ENCODE data around the gene STING1.
A peak's percentile ranks its signal among the peaks of the same experiment; 100 is the strongest.
"Not testable (repeated sequence)": the region's sequence is repeated elsewhere in the genome, so short reads cannot be mapped to it uniquely, and the experiment has no call there.

The STING1 gene

DNA sequence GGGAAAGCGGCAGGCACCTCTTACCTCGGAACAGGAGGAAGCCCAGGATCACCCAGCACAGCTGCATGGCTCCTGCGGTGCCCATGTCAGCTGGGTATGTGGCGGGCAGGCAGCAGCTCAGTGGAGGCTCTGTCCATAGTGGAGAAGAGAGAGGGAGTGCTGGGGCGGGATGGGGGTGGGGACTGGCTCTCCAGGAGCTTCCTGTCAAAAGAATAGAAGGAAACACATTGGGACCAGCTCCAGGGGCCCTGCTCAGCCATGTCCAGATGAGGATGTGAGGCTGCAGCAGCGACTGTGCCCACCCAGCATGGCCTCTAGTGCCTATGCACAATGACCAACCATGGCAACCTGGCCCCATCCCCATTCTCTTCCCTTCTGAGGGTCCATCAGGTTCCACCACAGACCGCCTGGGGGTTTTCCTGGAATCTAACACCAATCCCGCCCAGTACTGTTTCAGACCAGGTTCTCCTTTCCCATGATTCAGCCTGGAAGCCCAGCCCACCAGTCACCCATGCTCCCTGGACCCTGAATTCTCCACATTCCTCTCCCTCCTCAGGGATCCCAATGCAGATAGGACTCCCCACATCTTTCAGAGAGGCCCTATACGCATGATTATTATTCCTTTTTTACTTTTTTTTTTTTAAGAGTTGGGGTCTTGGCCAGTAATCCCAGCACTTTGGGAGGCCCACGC is 19.8 kb downstream of the STING1 start, which contains the start of gene ECSCR:
Gene ECSCR, minus strand, starts transcription at position 158 of the 691 bp plus-strand sequence. Its CDS starts 73 bp downstream, at position 85.
- no peak for DNase-seq

DNA sequence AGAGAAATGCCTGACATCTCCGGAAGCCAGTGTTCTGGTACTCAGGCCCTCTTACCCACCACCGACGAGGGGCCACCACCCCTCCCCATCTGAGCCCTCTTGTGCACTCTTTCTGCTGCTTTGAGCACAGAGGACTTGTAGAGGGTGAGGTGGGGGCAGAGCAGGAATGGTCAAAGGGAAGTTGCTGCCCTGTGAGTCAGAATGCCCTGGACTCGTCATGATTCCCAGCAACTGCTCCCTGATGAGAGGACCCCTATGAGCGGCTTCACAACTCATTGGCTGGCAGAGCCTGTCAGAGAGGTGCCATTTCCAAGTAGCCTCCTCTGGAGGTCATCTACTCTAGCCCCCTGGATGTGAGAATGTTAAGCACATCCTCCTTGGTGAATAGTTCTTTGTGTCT is 20.9 kb downstream of the STING1 start:
- DNase-seq: no peak

DNA sequence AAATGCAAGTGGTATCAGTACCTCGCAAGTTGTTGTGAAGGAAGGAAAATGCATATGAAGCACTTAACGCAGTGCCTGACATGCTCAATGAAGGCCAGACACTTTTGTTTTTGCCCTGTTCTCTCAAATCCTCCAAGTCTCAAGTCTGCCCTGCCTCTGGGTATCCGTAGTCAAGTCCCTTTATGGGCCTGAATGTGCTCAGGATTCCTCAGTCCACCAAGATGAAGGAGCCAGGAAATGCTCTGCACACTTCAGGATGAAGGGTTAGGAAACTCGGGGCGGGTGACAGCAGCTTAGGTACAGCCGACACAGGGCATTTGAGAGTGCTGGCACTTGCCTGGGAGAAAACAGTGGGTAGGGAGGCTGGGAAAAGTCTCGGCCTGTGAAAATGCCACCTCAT is 21.4 kb downstream of the STING1 start:
- no peak for DNase-seq

DNA sequence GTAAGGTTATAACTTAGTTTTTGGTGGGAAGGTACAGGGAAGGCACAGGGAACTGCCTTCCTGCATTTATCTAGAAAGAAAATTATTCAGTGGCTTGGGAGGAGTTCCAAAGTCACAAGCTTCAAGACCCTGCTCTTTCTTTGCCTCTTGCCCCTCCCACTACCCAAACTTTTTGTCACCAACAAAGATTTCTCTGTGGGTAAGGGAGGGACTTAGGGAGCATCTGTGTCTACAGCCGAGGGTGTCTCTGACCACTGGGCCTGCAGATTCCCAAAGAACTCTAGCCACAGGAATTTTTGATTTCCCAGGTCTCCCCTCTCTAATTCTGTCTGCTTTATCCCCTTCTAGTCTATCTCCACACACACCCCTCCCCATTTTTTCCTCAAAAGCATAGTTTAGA is 22.1 kb downstream of the STING1 start:
- no peak for DNase-seq

DNA sequence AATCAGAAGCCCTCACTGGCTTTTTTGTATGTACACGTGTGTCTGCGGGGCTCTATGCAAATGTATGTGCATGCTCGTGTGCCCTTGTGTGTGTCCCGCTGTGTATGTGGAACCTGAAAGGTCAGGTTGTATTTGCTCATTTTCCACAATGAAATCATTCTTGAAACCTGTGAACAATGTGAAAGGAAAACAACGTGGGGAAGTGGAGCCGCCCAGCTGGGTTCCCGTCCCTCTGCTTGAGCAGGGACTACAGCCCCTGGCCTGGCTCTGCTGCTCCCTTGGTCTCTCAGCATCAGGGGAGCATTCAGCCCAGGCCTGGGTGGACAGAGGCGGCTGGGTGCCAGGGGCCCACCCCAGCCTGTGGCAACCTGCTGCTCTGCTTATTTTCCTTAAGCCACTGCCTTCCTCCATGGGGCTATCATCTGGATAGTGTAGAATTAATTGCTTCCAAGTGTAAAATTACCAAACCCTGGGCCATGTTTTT is 23.1 kb downstream of the STING1 start:
- no peak for DNase-seq

DNA sequence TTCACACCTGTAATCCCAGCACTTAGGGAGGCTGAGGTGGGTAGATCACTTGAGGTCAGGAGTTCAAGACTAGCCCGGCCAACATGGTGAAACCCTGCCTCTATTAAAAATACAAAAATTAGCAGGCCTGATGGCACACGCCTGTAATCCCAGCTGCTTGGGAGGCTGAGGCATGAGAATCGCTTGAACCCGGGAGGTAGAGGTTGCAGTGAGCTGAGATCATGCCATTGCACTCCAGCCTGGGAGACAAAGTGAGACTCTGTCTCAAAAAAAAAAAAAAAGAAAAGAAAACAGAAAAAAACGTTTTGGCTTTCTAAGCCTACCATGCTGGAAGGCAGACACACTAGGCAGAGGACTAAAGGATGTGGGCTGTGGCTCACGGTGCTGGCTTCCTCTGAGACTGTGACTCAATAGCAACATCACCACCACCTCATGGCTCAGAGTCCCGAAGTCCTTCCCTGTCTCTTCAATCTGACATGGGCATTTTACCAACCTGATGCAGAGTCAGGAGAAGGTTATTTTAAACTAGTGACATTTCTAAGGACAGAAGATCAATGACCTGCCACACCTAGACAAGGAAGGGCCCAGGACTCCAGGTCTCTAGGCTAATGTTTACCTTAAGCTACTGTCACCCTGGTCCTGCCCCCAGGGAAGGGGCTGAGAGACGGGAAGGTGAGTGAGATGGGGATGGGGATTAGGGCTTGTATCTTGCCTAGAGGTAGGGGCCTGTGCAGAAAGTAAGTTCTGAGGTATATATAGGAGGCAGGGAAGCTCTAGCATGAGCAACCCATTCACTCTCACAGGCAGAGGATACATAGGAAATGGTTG is 23.8 kb downstream of the STING1 start:
- DNase-seq: peak; percentile 41

DNA sequence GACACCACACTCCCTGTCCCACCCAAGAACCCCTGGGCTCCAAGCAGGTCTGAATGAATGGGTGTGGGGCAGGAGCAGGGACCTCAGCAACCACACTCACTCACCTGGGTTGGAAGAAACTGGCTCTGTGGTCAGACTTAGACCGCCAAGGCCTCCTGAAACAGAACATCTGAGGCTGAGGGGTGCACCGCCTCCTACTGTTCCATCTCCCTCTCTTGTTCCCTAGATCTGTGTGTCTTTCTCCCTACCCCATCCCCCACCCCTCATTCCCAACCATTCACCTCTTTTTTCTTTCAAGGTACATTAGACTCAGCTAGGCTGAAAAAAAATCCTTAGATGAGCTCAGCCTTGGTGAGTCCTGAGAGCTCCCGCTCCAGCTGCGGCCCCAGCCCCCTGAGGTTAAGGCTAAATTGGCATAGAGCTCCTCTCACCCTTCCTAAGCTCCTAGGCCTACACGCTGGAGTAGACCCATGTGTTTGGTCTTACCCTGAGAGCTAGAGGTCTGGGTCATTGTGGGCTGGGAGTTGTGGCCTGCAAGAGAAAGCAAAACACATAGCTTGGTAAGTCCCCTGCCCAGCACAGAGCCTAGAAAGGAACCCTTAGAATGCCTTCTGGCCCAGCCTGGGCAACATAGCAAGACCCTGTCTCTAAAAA is 24.8 kb downstream of the STING1 start:
- no peak for DNase-seq

DNA sequence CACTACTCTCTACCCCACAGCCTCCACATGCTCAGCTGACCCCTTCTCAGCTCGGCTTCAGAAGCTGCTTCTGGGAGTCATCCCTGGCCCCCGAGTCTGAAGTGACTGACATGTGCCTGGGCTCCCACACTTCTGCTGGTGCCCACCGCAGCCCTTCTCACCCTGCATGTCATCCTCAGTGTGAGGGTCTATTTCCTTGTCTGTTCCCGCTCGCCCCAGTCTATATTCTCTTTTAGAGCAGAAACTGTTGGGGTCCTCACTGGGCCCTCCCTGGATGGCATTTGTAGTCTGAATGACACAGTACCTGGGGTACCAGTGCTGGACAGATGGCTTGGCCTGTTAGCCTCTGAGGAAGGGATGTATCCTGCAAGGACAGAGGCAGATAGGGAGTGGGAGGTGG is 25.3 kb downstream of the STING1 start:
- DNase-seq: no peak

DNA sequence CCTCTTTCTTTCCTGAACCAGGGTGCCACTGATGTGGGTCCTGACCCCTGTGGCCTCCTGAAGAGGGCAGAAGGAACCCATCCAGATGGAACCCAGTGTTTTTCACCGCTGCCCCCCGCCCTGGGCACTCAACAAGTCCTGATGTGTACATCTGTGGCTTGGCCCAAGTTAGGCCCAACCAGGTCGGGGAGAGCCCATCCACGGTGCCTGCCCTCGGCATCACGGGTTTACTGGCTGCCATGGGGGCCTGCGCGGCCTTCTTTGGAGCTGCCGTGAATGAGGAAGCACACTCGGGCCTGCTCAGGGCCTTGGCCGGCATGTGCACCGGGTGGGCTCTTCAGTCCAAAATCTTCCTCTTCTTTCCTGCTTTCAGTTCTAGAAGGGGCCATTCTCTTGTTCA is 25.8 kb downstream of the STING1 start:
- no peak for DNase-seq

DNA sequence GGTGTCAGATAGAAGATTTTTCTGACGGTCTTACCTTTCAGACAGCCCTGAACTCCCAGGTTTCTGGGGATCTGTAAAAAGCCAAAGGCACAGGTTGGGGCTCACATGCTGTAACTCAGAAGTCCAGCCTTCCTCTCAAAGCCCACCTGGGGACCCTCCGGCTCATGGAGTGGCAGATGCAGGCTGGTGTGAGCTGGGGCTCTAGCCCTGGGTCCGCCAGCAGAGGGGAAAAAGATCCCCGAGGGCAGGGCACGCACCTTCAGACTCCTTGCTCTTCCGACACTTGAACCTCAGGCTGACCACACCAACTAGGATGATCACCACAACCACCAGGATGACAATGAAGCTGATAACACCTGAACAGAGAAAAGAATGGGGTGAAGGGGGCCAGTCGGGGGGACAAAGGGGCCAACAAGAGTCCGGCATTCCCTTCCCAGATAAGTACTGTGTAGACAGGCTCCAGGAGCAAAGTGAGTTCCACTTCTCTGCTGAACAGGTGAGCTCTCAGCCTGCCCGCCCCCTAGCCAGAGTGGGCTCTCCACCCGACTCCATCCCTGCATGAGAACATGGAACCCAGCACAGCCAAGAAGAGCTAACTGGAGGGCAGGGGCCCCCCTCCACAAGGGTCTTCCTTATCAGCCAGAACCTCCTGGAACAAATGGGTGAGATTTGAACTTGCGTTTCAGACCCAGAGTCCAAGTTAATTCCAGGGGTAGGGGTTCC is 27.8 kb downstream of the STING1 start:
- DNase-seq: no peak

DNA sequence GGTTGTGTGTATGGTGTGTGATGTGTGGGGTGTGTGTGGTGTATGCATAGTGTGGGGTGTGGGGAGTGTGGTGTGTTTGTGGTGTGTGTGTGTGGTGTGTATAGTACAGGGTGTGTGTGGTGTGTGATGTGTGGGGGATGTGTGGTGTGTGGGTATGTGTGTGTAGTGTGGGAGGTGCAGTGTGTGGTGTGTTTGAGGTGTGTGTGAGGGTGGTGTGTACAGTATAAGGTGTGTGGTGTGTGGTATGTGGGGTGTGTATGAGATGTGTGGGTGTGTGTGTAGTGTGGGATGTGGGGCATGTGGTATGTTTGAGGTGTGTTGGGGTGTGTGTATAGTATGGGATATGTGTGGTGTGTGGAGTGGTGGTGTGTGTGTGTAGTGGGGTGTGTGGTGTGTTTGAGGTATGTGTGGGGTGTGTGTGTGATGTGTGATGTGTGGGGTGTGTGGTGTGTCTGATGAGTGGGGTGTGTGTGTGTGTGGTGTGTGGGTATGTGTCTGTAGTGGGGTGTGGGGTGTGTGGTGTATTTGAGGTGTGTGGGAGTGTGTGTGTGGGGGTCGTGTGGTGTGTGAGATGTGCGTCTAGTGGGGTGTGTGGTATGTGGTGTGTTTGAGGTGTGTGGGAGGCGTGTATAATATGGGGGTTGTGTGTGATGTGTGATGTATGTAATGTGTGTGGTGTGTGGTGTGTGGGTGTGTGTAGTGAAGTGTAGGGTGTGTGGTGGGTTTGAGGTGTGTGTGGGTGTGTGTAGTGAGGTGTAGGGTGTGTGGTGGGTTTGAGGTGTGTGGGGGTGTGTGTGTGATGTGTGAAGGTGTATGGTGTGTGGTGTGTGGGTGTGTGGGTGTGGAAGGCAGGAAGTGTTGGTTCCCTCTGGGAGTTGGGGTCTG is 28.6 kb downstream of the STING1 start:
- no peak for DNase-seq

DNA sequence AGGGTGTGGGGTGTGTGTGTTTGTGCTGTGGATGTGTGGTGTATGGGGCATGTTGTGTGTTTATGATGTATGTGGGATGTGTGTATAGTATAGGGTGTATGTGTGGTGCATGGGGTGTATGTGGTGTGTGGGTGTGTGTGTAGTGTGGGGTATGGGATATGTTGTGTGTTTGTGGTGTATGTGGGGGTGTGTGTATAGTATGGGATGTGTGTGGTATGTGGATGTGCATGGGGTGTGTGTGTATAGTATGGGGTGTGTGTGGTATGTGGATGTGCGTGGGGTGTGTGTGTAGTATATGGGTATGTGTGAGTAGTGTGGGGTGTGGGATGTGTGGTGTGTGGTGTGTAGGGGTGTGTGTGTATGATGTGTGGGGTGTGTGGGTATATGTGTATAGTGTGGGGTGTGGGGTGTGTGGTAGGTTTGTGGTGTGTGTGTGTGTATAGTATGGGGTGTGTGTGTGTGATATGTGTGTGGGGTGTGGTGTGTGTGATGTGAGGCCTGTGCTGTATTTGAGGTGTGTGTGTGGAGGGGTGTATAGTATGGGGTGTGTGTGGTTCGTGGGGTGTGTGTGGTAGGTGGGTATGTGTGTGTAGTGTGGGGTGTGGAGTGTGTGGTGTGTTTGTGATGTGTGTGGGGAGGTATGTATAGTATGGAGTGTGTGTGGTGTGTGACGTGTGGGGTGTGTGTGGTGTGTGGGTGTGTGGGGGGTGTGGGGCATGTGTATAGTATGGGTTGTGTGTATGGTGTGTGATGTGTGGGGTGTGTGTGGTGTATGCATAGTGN is 30.5 kb downstream of the STING1 start:
- no peak for DNase-seq

DNA sequence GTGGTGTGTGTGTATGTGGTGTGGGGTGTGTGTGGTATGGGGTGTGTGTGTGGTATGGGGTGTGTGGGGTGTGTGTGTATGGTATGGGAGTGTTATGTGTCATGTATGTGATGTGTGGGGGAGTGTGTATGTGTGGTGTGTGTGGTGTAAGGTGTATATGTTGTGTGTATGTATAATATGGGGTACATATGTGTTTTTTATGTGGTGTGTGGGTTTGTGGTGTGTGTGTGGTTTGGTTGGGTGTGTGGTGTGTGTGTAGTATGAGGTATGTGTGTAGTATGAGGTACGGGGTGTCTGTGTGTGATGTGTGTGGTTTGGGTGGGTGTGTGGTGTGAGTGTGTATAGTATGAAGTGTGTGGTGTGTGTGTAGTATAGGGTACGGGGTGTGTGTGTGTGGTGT is 31.4 kb downstream of the STING1 start:
- no peak for DNase-seq

DNA sequence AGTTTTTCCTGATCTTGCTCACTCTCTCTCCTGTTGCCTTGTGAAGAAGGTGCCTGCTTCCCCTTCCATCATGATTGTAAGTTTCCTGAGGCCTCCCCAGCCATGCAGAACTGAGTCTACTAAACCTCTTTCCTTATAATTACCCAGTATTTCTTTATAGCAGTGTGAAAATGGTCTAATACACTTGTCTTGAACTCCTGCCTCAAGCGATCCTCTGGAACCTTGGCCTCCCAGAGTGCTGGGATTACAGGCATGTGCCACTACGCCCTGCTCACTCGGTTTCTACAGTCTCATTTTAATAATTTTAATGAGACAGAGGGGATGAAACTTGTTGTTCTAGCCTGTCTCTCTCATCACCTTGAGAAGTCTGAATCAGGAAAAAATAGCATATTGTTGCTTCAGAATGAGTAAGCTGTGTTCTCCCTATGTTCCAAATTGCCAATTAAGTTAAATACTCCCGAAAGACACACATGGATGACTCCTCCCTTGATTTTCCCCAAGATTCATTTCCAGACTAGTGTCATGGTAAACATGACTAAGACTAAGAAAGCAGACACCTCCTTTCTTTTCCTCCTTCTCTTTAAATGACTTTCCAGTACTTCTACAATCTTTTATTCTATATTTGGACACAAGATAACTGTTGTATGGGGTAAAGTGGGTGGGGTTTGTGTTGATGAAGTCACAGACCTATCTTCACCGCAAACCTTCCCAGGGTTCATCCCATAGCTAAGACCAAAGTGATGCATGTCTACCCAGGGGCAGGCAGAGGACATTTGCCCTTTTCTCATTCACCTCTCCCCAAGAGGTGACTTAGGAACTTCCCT is 35.4 kb downstream of the STING1 start:
- peak; percentile 6 for DNase-seq

DNA sequence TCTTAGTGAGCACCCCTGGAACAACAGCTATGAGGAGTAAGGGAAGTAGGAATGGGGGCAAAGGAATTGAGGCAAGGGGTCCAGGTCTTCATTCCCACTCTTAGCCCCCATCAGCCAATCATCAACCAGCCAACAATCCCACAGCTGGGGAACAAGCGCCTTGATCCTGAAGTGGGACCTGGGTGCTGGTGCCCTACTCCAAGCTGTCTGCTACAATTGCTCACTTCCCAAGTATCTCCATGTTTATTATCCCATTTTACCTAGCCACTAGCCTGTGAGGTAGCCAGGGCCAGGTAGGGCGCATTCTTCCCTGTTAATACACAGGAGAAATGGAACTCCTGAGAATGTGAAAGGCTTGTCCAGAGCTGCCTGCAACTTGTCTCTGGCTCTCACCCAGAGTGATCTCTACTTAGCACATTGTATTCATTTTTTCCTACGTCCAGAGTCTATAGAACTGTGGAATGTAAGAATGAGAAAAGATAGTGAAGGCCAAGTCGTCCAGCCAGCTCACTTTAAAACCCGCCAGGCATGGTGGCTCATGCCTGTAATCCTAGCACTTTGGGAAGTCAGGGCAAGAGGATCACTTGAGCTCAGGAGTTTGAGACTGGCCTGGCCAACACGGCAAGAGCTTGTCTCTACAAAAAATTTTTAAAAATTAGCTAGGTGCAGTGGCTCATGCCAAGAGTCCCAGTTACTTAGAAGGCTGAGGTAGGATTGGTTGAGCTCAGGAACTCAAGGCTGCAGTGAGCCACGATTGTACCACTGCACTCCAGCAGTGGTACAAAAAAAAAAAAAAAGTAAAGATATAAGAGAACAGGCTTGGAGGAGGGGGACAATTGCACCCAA is 37.0 kb downstream of the STING1 start:
- no peak for DNase-seq

DNA sequence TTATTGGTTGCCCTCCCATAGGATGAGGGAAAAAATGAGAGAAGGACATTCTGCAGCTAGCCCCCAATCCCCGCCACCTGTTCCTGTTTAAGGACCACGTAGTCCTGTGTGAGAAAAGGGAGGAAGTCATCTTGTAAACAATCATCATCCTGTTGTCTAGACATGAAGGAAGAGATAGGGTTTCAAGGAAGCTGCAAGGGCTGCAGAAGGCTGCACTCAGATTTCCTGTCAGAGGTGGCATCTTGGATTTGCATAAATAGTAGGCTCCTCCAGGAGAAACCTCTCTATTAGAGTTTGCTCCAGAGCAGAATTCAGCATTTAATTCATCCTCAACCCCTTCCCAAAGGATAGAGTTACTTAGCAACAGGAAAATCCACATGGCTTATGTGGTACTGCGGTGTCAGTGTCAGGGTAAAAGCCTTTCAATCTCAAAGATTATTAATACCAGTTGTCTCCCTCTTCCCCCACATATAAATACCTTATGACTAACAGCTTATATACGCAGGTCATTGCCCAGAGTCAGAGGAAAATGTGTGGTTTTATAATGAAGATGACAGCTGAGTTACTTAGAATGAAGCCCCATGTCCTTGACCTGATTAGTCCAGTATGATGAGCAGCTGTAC is 38.6 kb downstream of the STING1 start:
- DNase-seq: peak; percentile 11

DNA sequence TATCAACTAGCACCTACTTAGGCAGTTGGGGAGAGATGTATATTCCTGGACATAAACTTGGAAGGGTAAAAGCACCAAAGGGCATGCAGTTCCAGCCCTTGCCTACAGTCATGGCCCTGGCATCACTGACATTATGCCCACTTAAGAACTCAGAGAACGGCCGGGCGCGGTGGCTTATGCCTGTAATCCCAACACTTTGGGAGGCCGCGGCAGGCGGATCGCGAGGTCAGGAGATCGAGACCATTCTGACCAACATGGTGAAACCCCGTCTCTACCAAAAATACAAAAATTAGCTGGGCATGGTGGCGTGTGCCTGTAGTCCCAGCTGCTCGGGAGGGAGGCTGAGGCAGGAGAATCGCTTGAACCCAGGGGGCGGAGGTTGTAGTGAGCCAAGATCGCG is 42.1 kb downstream of the STING1 start:
- DNase-seq: not testable (repeated sequence)

DNA sequence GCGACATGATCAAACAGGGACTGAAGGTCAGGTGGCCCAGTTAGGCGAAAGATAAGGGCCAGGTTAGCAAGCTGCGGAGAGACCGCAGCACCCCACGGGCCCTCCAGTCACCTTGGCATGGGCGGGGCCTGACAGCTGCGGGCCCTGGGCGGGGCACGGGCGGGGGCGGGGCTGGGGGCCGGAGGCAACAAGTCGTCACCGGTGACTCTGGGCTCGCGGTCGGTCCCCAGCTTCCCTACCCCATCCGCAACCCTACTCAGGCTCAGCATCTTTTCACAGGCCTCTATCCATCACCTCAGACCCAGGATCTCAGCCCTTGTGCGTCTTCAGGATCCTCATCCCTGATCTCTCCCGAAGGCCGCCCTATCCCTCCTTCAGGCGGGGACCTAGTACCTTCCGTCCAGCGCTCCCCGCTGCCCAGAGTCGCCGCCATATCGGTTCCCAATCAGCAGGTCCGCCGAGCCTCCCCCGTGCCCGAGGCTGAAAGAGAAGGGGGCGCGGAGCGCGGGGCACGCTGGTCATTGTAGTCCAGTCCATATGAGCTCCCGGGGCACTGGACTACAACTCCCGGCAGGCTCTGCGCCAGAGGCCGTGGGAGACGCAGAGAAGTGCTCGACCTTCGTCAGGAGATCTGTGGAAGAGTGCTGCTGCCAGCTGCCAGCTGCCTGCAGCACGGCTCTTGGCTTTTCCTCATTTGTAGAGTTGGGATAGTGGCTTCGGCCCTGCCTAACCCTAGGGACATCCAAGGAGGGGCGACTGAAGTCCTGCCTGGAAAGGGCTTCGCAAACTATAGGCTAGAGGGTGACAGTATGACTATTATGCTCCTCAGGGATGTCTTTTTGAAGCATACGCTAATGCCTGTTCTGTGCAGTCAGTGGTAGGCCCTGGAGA is 43.3 kb downstream of the STING1 start, which contains the start of gene DNAJC18:
Gene DNAJC18, minus strand, starts transcription at position 513 of the 891 bp plus-strand sequence. Its CDS starts 80 bp downstream, at position 433.
- DNase-seq: peak; percentile 80

All from kidney glomerular epithelial cell (primary cell).